Colonic mucosa (tissue), 4 donors: ENCODE results near the gene SLC8A1. TPM values are rescaled to one million over a fixed set of nuclear protein-coding genes. Genes with fewer than 3 reads are reported as not detected.

Source experiments
- DNase-seq: peaks from one replicate; pipeline ENCODE4 v3.0.0-alpha.2; 2020
- H3K27ac ChIP-seq: fragments of 200-600 bp; one replicate; pipeline ENCODE4 v1.8.0; 2021
- H3K27me3 ChIP-seq: fragments of 200-600 bp; one replicate; pipeline ENCODE4 v1.8.0; 2021
- H3K36me3 ChIP-seq: fragments of 200-600 bp; one replicate; pipeline ENCODE4 v1.8.0; 2021
- H3K4me1 ChIP-seq: fragments of 200-600 bp; one replicate; pipeline ENCODE4 v1.8.0; 2021; ENCODE audit warnings: mild to moderate bottlenecking
- H3K4me3 ChIP-seq: fragments of 200-600 bp; one replicate; pipeline ENCODE4 v1.8.0; 2021
- H3K9ac ChIP-seq, 2 donors: one replicate each; pipeline ENCODE4 v1.7.0; 2013; ENCODE audit warnings: control low read depth in 2 of 2, low read depth in 2 of 2, low read length in 2 of 2
- H3K9me3 ChIP-seq: fragments of 200-600 bp; one replicate; pipeline ENCODE4 v1.8.0; 2021
- intact Hi-C: fragments of 100-400 bp; cut with DNase I; formaldehyde crosslinking; loops from one replicate; pipeline ENCODE4 v1.14.1; 2022
- total RNA-seq, 2 donors: library from RNA; stranded (reverse); fragmentation: NEBNext Ultra II Directional in 1 of 2; extraction: Animal tissue kit (Norgen Biotek cat#: 25700) in 1 of 2; gene quantifications; one replicate each; pipeline ENCODE4 v1.2.1, GENCODE V29; 2021
- TF ChIP-seq, protein P1 (sequence below): fragments of 200-600 bp; IDR thresholded peaks from one replicate; pipeline ENCODE4 v1.8.0; 2022; ENCODE audit warnings: antibody characterized with exemption, mild to moderate bottlenecking
- donor health status: healthy.
- donor health status: DM: no; HTN: no; CAD: no.
- donor health status: DM: no; HTN: no; CAD: no.

The SLC8A1 gene
- total RNA-seq, 2 donors from 2014 or later: 4.1 to 25.5 TPM

DNA sequence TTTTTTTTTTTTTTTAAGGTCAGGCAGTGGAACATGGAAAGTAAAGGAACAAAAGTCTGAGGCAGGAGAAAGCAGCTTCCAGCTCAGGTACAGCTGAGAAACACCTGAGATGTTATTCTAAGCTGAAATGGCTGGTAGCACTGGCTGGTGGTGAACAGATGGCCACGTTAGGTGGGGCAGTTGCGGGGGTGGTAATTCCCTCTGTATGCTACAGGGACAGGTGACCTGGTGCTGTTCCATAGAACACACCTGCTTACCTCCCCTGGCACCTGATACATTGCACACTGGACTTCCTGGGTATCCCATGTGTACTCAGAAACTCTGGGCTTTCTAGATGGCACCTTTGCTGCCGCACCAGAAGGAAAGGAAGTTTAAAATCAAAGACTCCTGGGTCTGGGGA, 333.3 kb downstream of the SLC8A1 start:
- H3K9me3 ChIP-seq: no peaks in the 10 kb centered on the region
- intact Hi-C loops: no loop called here
- DNase-seq: peak; percentile 23

DNA sequence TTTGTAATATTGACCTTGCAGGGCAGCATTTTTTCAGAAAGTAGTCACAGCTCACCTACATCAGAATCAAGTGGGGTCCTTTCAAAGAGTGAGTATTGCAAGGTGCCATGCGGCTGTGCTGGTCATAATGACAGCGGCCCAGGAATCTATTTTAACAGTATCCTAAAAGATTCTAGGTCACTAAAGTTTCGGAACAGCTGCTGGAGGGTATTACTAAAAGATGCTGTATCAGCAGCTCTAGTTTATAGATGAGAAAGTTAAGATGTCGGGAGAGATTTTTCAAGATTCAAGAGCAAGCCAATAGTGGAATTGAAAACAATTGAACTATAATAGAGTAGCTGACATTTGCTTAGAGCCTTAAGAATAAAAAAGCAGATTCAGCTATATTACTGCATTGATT, 336.0 kb downstream of the SLC8A1 start:
- H3K4me3 ChIP-seq: no peak overlapping the region
- no peak overlapping the region for H3K27ac ChIP-seq
- no peaks in the 10 kb centered on the region for H3K27me3 ChIP-seq
- no peak overlapping the region for H3K9ac ChIP-seq
- TF ChIP-seq, protein P1, sequence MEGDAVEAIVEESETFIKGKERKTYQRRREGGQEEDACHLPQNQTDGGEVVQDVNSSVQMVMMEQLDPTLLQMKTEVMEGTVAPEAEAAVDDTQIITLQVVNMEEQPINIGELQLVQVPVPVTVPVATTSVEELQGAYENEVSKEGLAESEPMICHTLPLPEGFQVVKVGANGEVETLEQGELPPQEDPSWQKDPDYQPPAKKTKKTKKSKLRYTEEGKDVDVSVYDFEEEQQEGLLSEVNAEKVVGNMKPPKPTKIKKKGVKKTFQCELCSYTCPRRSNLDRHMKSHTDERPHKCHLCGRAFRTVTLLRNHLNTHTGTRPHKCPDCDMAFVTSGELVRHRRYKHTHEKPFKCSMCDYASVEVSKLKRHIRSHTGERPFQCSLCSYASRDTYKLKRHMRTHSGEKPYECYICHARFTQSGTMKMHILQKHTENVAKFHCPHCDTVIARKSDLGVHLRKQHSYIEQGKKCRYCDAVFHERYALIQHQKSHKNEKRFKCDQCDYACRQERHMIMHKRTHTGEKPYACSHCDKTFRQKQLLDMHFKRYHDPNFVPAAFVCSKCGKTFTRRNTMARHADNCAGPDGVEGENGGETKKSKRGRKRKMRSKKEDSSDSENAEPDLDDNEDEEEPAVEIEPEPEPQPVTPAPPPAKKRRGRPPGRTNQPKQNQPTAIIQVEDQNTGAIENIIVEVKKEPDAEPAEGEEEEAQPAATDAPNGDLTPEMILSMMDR: no peak
- no peaks in the 10 kb centered on the region for H3K36me3 ChIP-seq
- intact Hi-C loops: no loop called here
- no peaks in the 10 kb centered on the region for H3K4me1 ChIP-seq
- H3K9me3 ChIP-seq: no peaks in the 10 kb centered on the region
- DNase-seq: no peak

More for the DNA sequence above, 333.3 kb downstream of the SLC8A1 start:
- H3K9ac ChIP-seq: no peak overlapping the region
- TF ChIP-seq, protein P1: no peak
- no peak overlapping the region for H3K27ac ChIP-seq
- H3K4me1 ChIP-seq: no peaks in the 10 kb centered on the region
- H3K4me3 ChIP-seq: no peak overlapping the region
- H3K36me3 ChIP-seq: no peaks in the 10 kb centered on the region
- no peaks in the 10 kb centered on the region for H3K27me3 ChIP-seq

DNA sequence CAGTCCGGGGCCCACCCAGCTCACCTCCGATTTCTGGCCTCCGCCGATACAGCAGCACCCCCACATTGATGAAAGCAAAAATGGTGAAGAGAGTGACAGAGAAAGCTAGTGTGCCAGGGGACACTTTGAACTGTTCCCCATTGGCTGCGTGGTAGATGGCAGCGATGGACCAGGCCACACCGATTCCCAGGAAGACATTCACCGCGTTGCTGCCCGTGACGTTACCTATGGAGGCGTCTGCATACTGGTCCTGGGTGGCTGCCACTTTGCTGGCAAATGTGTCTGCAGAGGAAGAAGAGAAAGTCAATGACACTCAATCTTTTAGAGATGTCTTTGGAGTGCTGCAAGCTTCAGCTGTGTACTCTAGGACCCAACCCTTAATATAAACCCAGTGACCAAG, 336.5 kb downstream of the SLC8A1 start:
- Histone ChIP-seq H3K27ac (no peak overlapping the region), H3K36me3 (no peaks in the 10 kb centered on the region), H3K9me3 (no peaks in the 10 kb centered on the region), H3K9ac (peak overlapping the region in 1 of 2 donors; percentile 6), H3K27me3 (no peaks in the 10 kb centered on the region), H3K4me3 (no peak overlapping the region), H3K4me1 (no peaks in the 10 kb centered on the region)
- DNase-seq: no peak
- TF ChIP-seq, protein P1: no peak
- intact Hi-C loops: no loop called here

DNA sequence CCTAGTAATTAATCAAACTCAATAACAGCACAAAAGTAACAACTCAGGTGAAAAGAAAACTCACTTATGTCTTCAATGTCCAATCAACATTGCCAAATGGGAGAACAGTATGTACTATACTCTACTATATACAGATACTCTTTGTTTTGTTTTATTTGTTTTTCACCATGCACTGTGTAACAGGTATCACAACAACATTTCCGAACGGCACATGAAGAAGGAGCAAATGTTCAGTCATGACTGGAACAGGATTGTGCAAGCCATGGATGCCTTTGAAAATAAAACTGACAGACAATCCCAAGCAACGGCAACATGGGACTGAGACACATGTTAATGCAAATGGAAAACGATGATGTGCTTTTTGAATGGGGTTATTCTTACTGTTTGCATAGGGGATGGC, 337.9 kb downstream of the SLC8A1 start:
- no peak overlapping the region for H3K27ac ChIP-seq

DNA sequence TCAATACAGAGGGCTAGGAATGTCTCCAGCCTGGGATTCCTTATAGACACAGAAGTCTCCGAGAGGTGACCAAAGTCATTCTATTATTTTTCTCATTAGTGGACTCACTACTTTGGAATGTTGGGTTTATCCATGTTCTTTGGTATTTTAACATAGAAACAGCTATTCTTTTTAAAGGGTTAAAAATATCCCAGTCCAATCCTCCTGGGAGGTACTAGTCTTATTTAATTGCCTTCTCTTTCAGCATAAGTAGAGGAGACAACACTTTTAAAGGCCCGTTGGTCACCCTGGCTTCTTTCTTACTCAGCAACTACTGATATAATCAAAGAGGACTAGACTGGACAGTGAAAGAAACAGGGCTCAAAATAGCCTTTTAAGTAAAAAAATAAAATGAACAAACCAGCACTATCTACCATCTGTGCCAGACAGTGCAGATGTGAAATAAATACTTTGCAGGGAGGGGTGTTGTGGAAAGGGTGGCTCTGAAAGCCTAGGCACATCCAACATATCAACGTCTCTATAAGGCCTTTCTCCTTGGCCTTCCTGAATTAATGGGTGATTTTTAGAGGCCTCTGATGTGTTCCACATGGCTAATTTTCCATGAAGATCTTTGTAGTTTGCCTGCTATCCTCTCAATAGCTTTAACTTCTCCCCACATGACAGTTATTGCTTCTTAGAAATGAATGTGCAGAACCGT, 338.5 kb downstream of the SLC8A1 start:
- H3K9me3 ChIP-seq: no peaks in the 10 kb centered on the region
- H3K9ac ChIP-seq: no peak overlapping the region
- TF ChIP-seq, protein P1: no peak
- DNase-seq: no peak
- no peak overlapping the region for H3K4me3 ChIP-seq
- no peaks in the 10 kb centered on the region for H3K4me1 ChIP-seq
- intact Hi-C loops: no loop called here
- no peaks in the 10 kb centered on the region for H3K27me3 ChIP-seq
- no peaks in the 10 kb centered on the region for H3K36me3 ChIP-seq
- H3K27ac ChIP-seq: no peak overlapping the region

More for the DNA sequence above, 337.9 kb downstream of the SLC8A1 start:
- intact Hi-C loops: no loop called here
- H3K27me3 ChIP-seq: no peaks in the 10 kb centered on the region
- H3K36me3 ChIP-seq: no peaks in the 10 kb centered on the region
- no peak for DNase-seq
- TF ChIP-seq, protein P1: no peak
- H3K4me1 ChIP-seq: no peaks in the 10 kb centered on the region
- H3K4me3 ChIP-seq: no peak overlapping the region
- no peaks in the 10 kb centered on the region for H3K9me3 ChIP-seq
- no peak overlapping the region for H3K9ac ChIP-seq
